DMS153 treated with DMSO at 0.1 percent for 48 hours (cell line): ENCODE measurements around the gene CBX5.
A peak's percentile ranks its signal among the peaks of the same experiment; 100 is the strongest.
"Not testable (repeated sequence)": the region's sequence is repeated elsewhere in the genome, so short reads cannot be mapped to it uniquely, and the experiment has no call there.

Source experiments
- DNase-seq: peaks from one replicate; lab custom pipeline; 2025; ENCODE audit not compliant: unreplicated experiment; lab: John Stamatoyannopoulos, UW

CBX5 gene

GRCh38 chr12:54279632-54280467 is at the start of gene CBX5:
CBX5 (minus strand) TSS chr12:54280122; CDS start chr12:54257650, 22,472 bp downstream.
- peak; percentile 99 for DNase-seq

GRCh38 chr12:54328595-54329337 is 48.8 kb upstream of the CBX5 start:
- no peak for DNase-seq

- not testable (repeated sequence) for DNase-seq
Observed at GRCh38 chr12:54325442-54326109, 45.7 kb upstream of the CBX5 start.

- DNase-seq: peak; percentile 100
Observed at GRCh38 chr12:54324617-54325441, 44.9 kb upstream of the CBX5 start, which contains the start of gene COPZ1. COPZ1 (plus strand) TSS chr12:54325131; CDS start chr12:54325164, 33 bp downstream.

- DNase-seq: no peak
Observed at GRCh38 chr12:54321363-54321762, 41.4 kb upstream of the CBX5 start.

GRCh38 chr12:54312309-54312708 is 32.4 kb upstream of the CBX5 start:
- not testable (repeated sequence) for DNase-seq

- no peak for DNase-seq
Observed at GRCh38 chr12:54311051-54311450, 31.1 kb upstream of the CBX5 start.

GRCh38 chr12:54306925-54307741 is 27.2 kb upstream of the CBX5 start:
- peak; percentile 56 for DNase-seq

- no peak for DNase-seq
Observed at GRCh38 chr12:54304187-54304810, 24.4 kb upstream of the CBX5 start.

GRCh38 chr12:54303640-54304039 is 23.7 kb upstream of the CBX5 start:
- DNase-seq: no peak

GRCh38 chr12:54301428-54302048 is 21.6 kb upstream of the CBX5 start:
- no peak for DNase-seq

GRCh38 chr12:54300732-54301427 is 21.0 kb upstream of the CBX5 start, which contains the start of gene NFE2:
NFE2 (minus strand) TSS chr12:54301015; CDS start chr12:54295248, 5,767 bp downstream.
- peak; percentile 33 for DNase-seq

- no peak for DNase-seq
Observed at GRCh38 chr12:54300225-54300731, 20.4 kb upstream of the CBX5 start.

GRCh38 chr12:54299515-54300224 is 19.7 kb upstream of the CBX5 start:
- DNase-seq: no peak

- DNase-seq: no peak
Observed at GRCh38 chr12:54298904-54299303, 19.0 kb upstream of the CBX5 start.

GRCh38 chr12:54296393-54297099 is 16.6 kb upstream of the CBX5 start:
- DNase-seq: no peak
